ENCODE measurements around the gene ADGRV1. TPM values are rescaled to one million over a fixed set of nuclear protein-coding genes. Genes with fewer than 3 reads are reported as not detected.

The ADGRV1 gene
- total RNA-seq, 4 donors from 2014 or later = 6.0 to 37.0 (median 10.6) TPM

DNA sequence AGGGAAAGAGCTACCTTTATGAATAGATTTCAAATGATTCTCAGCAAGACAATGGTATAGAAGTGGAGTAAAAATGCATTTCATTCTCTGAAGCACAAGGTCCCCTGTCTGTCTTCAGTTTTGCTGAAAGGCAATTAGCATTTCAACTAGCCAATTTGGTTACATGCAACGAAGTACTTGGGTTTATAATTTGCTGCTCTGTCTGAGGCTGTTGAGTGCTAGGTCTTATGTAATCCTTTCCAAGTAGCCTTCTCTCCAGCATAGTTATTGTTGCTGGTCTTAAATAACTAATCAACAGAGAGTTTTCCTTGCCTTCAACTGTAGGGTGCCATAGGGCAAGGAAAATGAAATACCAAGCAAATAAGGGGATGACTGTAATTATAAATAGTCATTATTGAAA, 4.5 kb downstream of the ADGRV1 start:
- Histone ChIP-seq H3K27ac (no peak overlapping the region), H3K36me3 (no peaks in the 10 kb centered on the region), H3K4me3 (no peak overlapping the region), H3K4me1 (peaks cover 0 to 13% (median 8%) of the 10 kb centered on the region in 4 donors), H3K9me3 (no peaks in the 10 kb centered on the region), H3K27me3 (peaks cover 38% of the 10 kb centered on the region)
- TF ChIP-seq, protein P1, sequence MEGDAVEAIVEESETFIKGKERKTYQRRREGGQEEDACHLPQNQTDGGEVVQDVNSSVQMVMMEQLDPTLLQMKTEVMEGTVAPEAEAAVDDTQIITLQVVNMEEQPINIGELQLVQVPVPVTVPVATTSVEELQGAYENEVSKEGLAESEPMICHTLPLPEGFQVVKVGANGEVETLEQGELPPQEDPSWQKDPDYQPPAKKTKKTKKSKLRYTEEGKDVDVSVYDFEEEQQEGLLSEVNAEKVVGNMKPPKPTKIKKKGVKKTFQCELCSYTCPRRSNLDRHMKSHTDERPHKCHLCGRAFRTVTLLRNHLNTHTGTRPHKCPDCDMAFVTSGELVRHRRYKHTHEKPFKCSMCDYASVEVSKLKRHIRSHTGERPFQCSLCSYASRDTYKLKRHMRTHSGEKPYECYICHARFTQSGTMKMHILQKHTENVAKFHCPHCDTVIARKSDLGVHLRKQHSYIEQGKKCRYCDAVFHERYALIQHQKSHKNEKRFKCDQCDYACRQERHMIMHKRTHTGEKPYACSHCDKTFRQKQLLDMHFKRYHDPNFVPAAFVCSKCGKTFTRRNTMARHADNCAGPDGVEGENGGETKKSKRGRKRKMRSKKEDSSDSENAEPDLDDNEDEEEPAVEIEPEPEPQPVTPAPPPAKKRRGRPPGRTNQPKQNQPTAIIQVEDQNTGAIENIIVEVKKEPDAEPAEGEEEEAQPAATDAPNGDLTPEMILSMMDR (IDR thresholded peaks at IDR 0.05) = no peak
- TF ChIP-seq POLR2A (IDR thresholded peaks at IDR 0.05) (no peak), EP300 (IDR thresholded peaks at IDR 0.05; ENCODE audit: low read depth) (no peak), POLR2AphosphoS5 (IDR thresholded peaks at IDR 0.05) (no peak)
- intact Hi-C loops (cut with DNase I; ENCODE audit: low total_unique reads) = no loop called here
- WGBS, 2 donors (ENCODE audit: low coverage in 1 of 2) = 48 to 60% methylated on average over 1 of the region's 1 CpG
- DNase-seq = no peak
- in situ Hi-C loops (cut with MboI; ENCODE audit: low pct_ligation_motif_present in 1 of 4, low pct_unique_long_range_greater_than_20kb in 1 of 4, low sequenced_read_pairs in 3 of 4) = no loop called here

DNA sequence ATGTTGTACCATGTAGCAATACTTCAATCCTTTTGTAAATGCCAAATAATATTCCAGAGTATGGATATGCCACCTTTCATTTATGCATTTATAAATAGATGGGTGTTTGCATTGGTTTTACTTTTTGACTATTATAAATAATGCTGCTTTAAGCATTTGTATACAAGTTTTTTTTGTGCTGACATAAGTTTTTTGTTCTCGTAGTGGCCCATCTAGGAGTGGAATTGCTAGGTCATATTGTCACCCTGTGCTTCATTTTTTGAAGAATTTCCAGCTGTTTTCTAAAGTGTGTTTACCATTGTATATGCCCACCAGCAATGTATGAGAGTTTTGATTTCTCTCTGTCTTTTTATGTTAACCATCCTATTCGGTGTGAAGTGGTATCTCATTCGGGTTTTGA, 6.9 kb downstream of the ADGRV1 start:
- 91 to 96% methylated on average over 3 of the region's 3 CpGs for WGBS, 2 donors (ENCODE audit: low coverage in 1 of 2)
- intact Hi-C loops (cut with DNase I; ENCODE audit: low total_unique reads) (no loop called here), in situ Hi-C loops (cut with MboI; ENCODE audit: low pct_ligation_motif_present in 1 of 4, low pct_unique_long_range_greater_than_20kb in 1 of 4, low sequenced_read_pairs in 3 of 4) (no loop called here)
- no peak overlapping the region for H3K4me3 ChIP-seq
- peaks cover 14% of the 10 kb centered on the region for H3K27me3 ChIP-seq
- TF ChIP-seq POLR2A (IDR thresholded peaks at IDR 0.05) = no peak
- no peak for TF ChIP-seq POLR2AphosphoS5 (IDR thresholded peaks at IDR 0.05)
- TF ChIP-seq, protein P1 (IDR thresholded peaks at IDR 0.05) = no peak
- TF ChIP-seq EP300 (IDR thresholded peaks at IDR 0.05; ENCODE audit: low read depth) = no peak
- no peak for DNase-seq
- no peak overlapping the region for H3K27ac ChIP-seq
- H3K36me3 ChIP-seq = no peaks in the 10 kb centered on the region
- H3K9me3 ChIP-seq = no peaks in the 10 kb centered on the region
- no peaks in the 10 kb centered on the region for H3K4me1 ChIP-seq

DNA sequence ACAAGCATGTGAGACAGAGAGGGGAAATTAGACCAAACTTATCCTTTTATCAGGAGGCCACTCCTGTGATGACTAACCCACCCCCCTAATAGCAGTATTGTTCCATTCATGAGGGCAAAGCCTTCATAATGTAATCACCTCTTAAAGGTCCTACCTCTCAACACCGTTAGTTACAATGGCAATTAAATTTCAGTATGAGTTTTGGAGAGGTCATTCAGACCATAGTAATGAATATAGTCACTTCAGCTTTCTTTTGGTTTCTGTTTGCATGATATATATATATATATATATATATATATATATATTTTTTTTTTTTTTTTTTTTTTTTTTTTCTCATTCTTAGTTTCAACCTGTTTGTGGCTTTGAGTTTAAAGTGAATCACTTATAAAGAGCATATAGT, 10.5 kb downstream of the ADGRV1 start:
- DNase-seq = no peak
- Histone ChIP-seq H3K4me3 (no peak overlapping the region), H3K36me3 (no peaks in the 10 kb centered on the region), H3K4me1 (no peaks in the 10 kb centered on the region), H3K27me3 (no peaks in the 10 kb centered on the region), H3K27ac (no peak overlapping the region), H3K9me3 (no peaks in the 10 kb centered on the region)
- 69 to 89% methylated on average over 1 of the region's 1 CpG for WGBS, 2 donors (ENCODE audit: low coverage in 1 of 2)
- intact Hi-C loops (cut with DNase I; ENCODE audit: low total_unique reads) (no loop called here), in situ Hi-C loops (cut with MboI; ENCODE audit: low pct_ligation_motif_present in 1 of 4, low pct_unique_long_range_greater_than_20kb in 1 of 4, low sequenced_read_pairs in 3 of 4) (no loop called here)
- TF ChIP-seq EP300 (IDR thresholded peaks at IDR 0.05; ENCODE audit: low read depth) (no peak), POLR2AphosphoS5 (IDR thresholded peaks at IDR 0.05) (no peak), POLR2A (IDR thresholded peaks at IDR 0.05) (no peak)
- TF ChIP-seq, protein P1 (IDR thresholded peaks at IDR 0.05) = no peak

DNA sequence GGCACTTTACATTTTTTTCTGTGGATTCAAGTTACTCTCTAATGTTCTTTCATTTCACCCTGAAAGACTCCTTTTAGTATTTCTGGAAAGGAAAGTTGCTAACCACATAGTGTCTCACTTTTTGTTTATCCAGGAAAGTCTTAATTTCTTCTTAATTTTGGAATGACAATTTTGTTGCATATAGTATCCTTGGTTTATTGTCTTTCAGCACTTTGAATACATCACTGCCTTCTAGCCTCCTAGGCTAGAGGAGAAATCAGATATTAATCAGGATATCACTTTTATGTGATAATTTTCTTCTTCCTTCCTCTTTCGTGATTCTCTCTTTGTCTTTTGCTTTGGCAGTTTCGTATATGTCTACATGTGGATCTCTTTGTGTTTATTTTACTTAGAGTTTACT, 11.4 kb downstream of the ADGRV1 start:
- no peaks in the 10 kb centered on the region for H3K36me3 ChIP-seq
- no peaks in the 10 kb centered on the region for H3K27me3 ChIP-seq
- intact Hi-C loops (cut with DNase I; ENCODE audit: low total_unique reads) = no loop called here
- no peak overlapping the region for H3K4me3 ChIP-seq
- in situ Hi-C loops (cut with MboI; ENCODE audit: low pct_ligation_motif_present in 1 of 4, low pct_unique_long_range_greater_than_20kb in 1 of 4, low sequenced_read_pairs in 3 of 4) = no loop called here
- WGBS, 2 donors (ENCODE audit: low coverage in 1 of 2) = 72 to 87% methylated on average over 2 of the region's 2 CpGs
- DNase-seq = no peak
- no peaks in the 10 kb centered on the region for H3K9me3 ChIP-seq
- no peaks in the 10 kb centered on the region for H3K4me1 ChIP-seq
- TF ChIP-seq POLR2A (IDR thresholded peaks at IDR 0.05) = no peak
- TF ChIP-seq, protein P1 (IDR thresholded peaks at IDR 0.05) = no peak
- no peak for TF ChIP-seq EP300 (IDR thresholded peaks at IDR 0.05; ENCODE audit: low read depth)
- no peak for TF ChIP-seq POLR2AphosphoS5 (IDR thresholded peaks at IDR 0.05)
- no peak overlapping the region for H3K27ac ChIP-seq
